ENCODE results near the gene MALAT1.

The MALAT1 gene

GRCh38 chr11:65501186-65501471 is 2.3 kb downstream of the MALAT1 start:
- peaks cover 69% of the 10 kb centered on the region for H3K36me3 ChIP-seq (ENCODE audit: control insufficient read depth, insufficient read depth, low read length)
- peak overlapping the region; percentile 95 for H3K4me3 ChIP-seq (ENCODE audit: low read depth, low read length)
- no peaks in the 10 kb centered on the region for H3K27me3 ChIP-seq (ENCODE audit: control insufficient read depth, insufficient read depth, low read length)
- H3K9ac ChIP-seq (ENCODE audit: low read length) = peak overlapping the region; percentile 99
- H3K27ac ChIP-seq (ENCODE audit: low read depth, low read length) = peak overlapping the region; percentile 100; the same call in 1 of the 2 replicates
- H3K4me1 ChIP-seq (ENCODE audit: control insufficient read depth, insufficient read depth, low read length) = peaks cover 22% of the 10 kb centered on the region
- no peaks in the 10 kb centered on the region for H3K9me3 ChIP-seq (ENCODE audit: control insufficient read depth, insufficient read depth, low read depth, low read length)

DNA sequence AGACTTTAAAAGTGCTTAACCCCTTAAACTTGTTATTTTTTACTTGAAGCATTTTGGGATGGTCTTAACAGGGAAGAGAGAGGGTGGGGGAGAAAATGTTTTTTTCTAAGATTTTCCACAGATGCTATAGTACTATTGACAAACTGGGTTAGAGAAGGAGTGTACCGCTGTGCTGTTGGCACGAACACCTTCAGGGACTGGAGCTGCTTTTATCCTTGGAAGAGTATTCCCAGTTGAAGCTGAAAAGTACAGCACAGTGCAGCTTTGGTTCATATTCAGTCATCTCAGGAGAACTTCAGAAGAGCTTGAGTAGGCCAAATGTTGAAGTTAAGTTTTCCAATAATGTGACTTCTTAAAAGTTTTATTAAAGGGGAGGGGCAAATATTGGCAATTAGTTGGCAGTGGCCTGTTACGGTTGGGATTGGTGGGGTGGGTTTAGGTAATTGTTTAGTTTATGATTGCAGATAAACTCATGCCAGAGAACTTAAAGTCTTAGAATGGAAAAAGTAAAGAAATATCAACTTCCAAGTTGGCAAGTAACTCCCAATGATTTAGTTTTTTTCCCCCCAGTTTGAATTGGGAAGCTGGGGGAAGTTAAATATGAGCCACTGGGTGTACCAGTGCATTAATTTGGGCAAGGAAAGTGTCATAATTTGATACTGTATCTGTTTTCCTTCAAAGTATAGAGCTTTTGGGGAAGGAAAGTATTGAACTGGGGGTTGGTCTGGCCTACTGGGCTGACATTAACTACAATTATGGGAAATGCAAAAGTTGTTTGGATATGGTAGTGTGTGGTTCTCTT is 2.8 kb downstream of the MALAT1 start:
- H3K36me3 ChIP-seq (ENCODE audit: control insufficient read depth, insufficient read depth, low read length) = peaks cover 74% of the 10 kb centered on the region
- H3K4me1 ChIP-seq (ENCODE audit: control insufficient read depth, insufficient read depth, low read length) = peaks cover 17% of the 10 kb centered on the region
- no peaks in the 10 kb centered on the region for H3K27me3 ChIP-seq (ENCODE audit: control insufficient read depth, insufficient read depth, low read length)
- H3K4me3 ChIP-seq (ENCODE audit: low read depth, low read length) = peak overlapping the region; percentile 95
- peak overlapping the region; percentile 100; the same call in 1 of the 2 replicates for H3K27ac ChIP-seq (ENCODE audit: low read depth, low read length)
- H3K9me3 ChIP-seq (ENCODE audit: control insufficient read depth, insufficient read depth, low read depth, low read length) = no peaks in the 10 kb centered on the region
- H3K9ac ChIP-seq (ENCODE audit: low read length) = peak overlapping the region; percentile 99

DNA sequence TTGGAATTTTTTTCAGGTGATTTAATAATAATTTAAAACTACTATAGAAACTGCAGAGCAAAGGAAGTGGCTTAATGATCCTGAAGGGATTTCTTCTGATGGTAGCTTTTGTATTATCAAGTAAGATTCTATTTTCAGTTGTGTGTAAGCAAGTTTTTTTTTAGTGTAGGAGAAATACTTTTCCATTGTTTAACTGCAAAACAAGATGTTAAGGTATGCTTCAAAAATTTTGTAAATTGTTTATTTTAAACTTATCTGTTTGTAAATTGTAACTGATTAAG is 3.4 kb downstream of the MALAT1 start:
- peaks cover 12% of the 10 kb centered on the region; the same call in 1 of the 2 replicates for H3K4me1 ChIP-seq (ENCODE audit: control insufficient read depth, insufficient read depth, low read length)
- peak overlapping the region; percentile 95 for H3K4me3 ChIP-seq (ENCODE audit: low read depth, low read length)
- no peak overlapping the region; the same call in 1 of the 2 replicates for H3K27ac ChIP-seq (ENCODE audit: low read depth, low read length)
- no peaks in the 10 kb centered on the region for H3K27me3 ChIP-seq (ENCODE audit: control insufficient read depth, insufficient read depth, low read length)
- H3K9me3 ChIP-seq (ENCODE audit: control insufficient read depth, insufficient read depth, low read depth, low read length) = no peaks in the 10 kb centered on the region
- H3K9ac ChIP-seq (ENCODE audit: low read length) = peak overlapping the region; percentile 99
- H3K36me3 ChIP-seq (ENCODE audit: control insufficient read depth, insufficient read depth, low read length) = peaks cover 74% of the 10 kb centered on the region

- Histone ChIP-seq H3K4me1 (ENCODE audit: control insufficient read depth, insufficient read depth, low read length) (peaks cover 12% of the 10 kb centered on the region; the same call in 1 of the 2 replicates), H3K9me3 (ENCODE audit: control insufficient read depth, insufficient read depth, low read depth, low read length) (no peaks in the 10 kb centered on the region), H3K36me3 (ENCODE audit: control insufficient read depth, insufficient read depth, low read length) (peaks cover 74% of the 10 kb centered on the region), H3K27me3 (ENCODE audit: control insufficient read depth, insufficient read depth, low read length) (no peaks in the 10 kb centered on the region), H3K27ac (ENCODE audit: low read depth, low read length) (no peak overlapping the region), H3K4me3 (ENCODE audit: low read depth, low read length) (peak overlapping the region; percentile 95), H3K9ac (ENCODE audit: low read length) (peak overlapping the region; percentile 90)
Observed at GRCh38 chr11:65502555-65503367, 3.9 kb downstream of the MALAT1 start.

- Histone ChIP-seq H3K27me3 (ENCODE audit: control insufficient read depth, insufficient read depth, low read length) (no peaks in the 10 kb centered on the region), H3K27ac (ENCODE audit: low read depth, low read length) (no peak overlapping the region), H3K9me3 (ENCODE audit: control insufficient read depth, insufficient read depth, low read depth, low read length) (no peaks in the 10 kb centered on the region), H3K36me3 (ENCODE audit: control insufficient read depth, insufficient read depth, low read length) (peaks cover 74% of the 10 kb centered on the region), H3K9ac (ENCODE audit: low read length) (peak overlapping the region; percentile 90), H3K4me3 (ENCODE audit: low read depth, low read length) (peak overlapping the region; percentile 95), H3K4me1 (ENCODE audit: control insufficient read depth, insufficient read depth, low read length) (peaks cover 12% of the 10 kb centered on the region; the same call in 1 of the 2 replicates)
Observed at GRCh38 chr11:65503368-65503948, 4.6 kb downstream of the MALAT1 start.

- H3K27ac ChIP-seq (ENCODE audit: low read depth, low read length) = peak overlapping the region; percentile 12; the same call in 1 of the 2 replicates
Observed at GRCh38 chr11:65503949-65504673, 5.3 kb downstream of the MALAT1 start.

GRCh38 chr11:65504674-65505465 is 6.0 kb downstream of the MALAT1 start:
- H3K27me3 ChIP-seq (ENCODE audit: control insufficient read depth, insufficient read depth, low read length) = no peaks in the 10 kb centered on the region
- H3K36me3 ChIP-seq (ENCODE audit: control insufficient read depth, insufficient read depth, low read length) = peaks cover 67% of the 10 kb centered on the region
- peak overlapping the region; percentile 90 for H3K9ac ChIP-seq (ENCODE audit: low read length)
- H3K4me3 ChIP-seq (ENCODE audit: low read depth, low read length) = peak overlapping the region; percentile 95
- H3K27ac ChIP-seq (ENCODE audit: low read depth, low read length) = peak overlapping the region; percentile 12; the same call in 1 of the 2 replicates
- peaks cover 12% of the 10 kb centered on the region; the same call in 1 of the 2 replicates for H3K4me1 ChIP-seq (ENCODE audit: control insufficient read depth, insufficient read depth, low read length)
- H3K9me3 ChIP-seq (ENCODE audit: control insufficient read depth, insufficient read depth, low read depth, low read length) = no peaks in the 10 kb centered on the region

More at GRCh38 chr11:65503949-65504673, 5.3 kb downstream of the MALAT1 start:
- Histone ChIP-seq H3K9me3 (ENCODE audit: control insufficient read depth, insufficient read depth, low read depth, low read length) (no peaks in the 10 kb centered on the region), H3K27me3 (ENCODE audit: control insufficient read depth, insufficient read depth, low read length) (no peaks in the 10 kb centered on the region), H3K4me1 (ENCODE audit: control insufficient read depth, insufficient read depth, low read length) (peaks cover 12% of the 10 kb centered on the region; the same call in 1 of the 2 replicates), H3K36me3 (ENCODE audit: control insufficient read depth, insufficient read depth, low read length) (peaks cover 74% of the 10 kb centered on the region), H3K9ac (ENCODE audit: low read length) (peak overlapping the region; percentile 90), H3K4me3 (ENCODE audit: low read depth, low read length) (peak overlapping the region; percentile 95)

- Histone ChIP-seq H3K4me1 (ENCODE audit: control insufficient read depth, insufficient read depth, low read length) (peaks cover 12% of the 10 kb centered on the region; the same call in 1 of the 2 replicates), H3K9me3 (ENCODE audit: control insufficient read depth, insufficient read depth, low read depth, low read length) (no peaks in the 10 kb centered on the region), H3K27ac (ENCODE audit: low read depth, low read length) (no peak overlapping the region), H3K27me3 (ENCODE audit: control insufficient read depth, insufficient read depth, low read length) (no peaks in the 10 kb centered on the region), H3K36me3 (ENCODE audit: control insufficient read depth, insufficient read depth, low read length) (peaks cover 59% of the 10 kb centered on the region), H3K9ac (ENCODE audit: low read length) (peak overlapping the region; percentile 90), H3K4me3 (ENCODE audit: low read depth, low read length) (peak overlapping the region; percentile 95)
Observed at GRCh38 chr11:65505466-65506289, 6.8 kb downstream of the MALAT1 start.

DNA sequence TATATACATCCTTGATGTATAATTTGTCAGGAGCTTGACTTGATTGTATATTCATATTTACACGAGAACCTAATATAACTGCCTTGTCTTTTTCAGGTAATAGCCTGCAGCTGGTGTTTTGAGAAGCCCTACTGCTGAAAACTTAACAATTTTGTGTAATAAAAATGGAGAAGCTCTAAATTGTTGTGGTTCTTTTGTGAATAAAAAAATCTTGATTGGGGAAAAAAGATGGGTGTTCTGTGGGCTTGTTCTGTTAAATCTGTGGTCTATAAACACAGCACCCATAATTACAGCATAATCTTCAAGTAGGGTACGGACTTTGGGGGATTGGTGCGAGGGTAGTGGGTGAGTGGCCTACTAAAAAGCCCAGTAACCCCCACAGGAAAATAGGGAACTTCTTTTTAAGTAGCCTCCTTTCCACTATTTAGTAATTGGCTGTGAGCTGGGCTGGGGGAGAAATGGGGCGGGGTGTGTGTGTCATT is 7.5 kb downstream of the MALAT1 start:
- H3K4me1 ChIP-seq (ENCODE audit: control insufficient read depth, insufficient read depth, low read length) = peaks cover 12% of the 10 kb centered on the region; the same call in 1 of the 2 replicates
- peaks cover 52% of the 10 kb centered on the region for H3K36me3 ChIP-seq (ENCODE audit: control insufficient read depth, insufficient read depth, low read length)
- no peaks in the 10 kb centered on the region for H3K9me3 ChIP-seq (ENCODE audit: control insufficient read depth, insufficient read depth, low read depth, low read length)
- no peak overlapping the region for H3K27ac ChIP-seq (ENCODE audit: low read depth, low read length)
- H3K9ac ChIP-seq (ENCODE audit: low read length) = no peak overlapping the region
- no peaks in the 10 kb centered on the region for H3K27me3 ChIP-seq (ENCODE audit: control insufficient read depth, insufficient read depth, low read length)
- peak overlapping the region; percentile 95 for H3K4me3 ChIP-seq (ENCODE audit: low read depth, low read length)
